HEK293 (cell line): ENCODE results near the gene TLK1.
A peak's percentile ranks its signal among the peaks of the same experiment; 100 is the strongest.

Experiments used
- CTCF ChIA-PET: fragments of 350-600 bp; formaldehyde crosslinking; extraction: SDS; loops from one replicate; lab custom pipeline; 2021; ENCODE audit warnings: antibody characterized with exemption; lab: Yijun Ruan, JAX
- POLR2A ChIA-PET: fragments of 300-600 bp; formaldehyde crosslinking; extraction: SDS; loops from one replicate; lab custom pipeline; 2020; ENCODE audit warnings: antibody characterized with exemption, inconsistent platforms; lab: Yijun Ruan, JAX
- H3K27ac ChIP-seq: fragments of 200-500 bp; sonication (Bioruptor generic); 2 replicates; pipeline ENCODE4 v1.5.1; 2014; ENCODE audit warnings: low read depth, low read length, control low read depth, inconsistent platforms; ENCODE audit errors: extremely low read depth
- H3K36me3 ChIP-seq, 2 experiments: fragments of 200-500 bp in 1 of 2; sonication (Bioruptor generic) in 1 of 2; 1 replicate in 1 of 2; 2 replicates in 1 of 2; pipeline ENCODE4 v1.5.1; 2014 to 2017; ENCODE audit warnings: inconsistent platforms in 2 of 2, low read length in 2 of 2; ENCODE audit not compliant: control insufficient read depth in 2 of 2, insufficient read depth in 1 of 2
- H3K4me1 ChIP-seq: fragments of 200-500 bp; sonication (Bioruptor generic); 2 replicates; pipeline ENCODE4 v1.5.1; 2014; ENCODE audit warnings: mild to moderate bottlenecking, low read length, inconsistent platforms; ENCODE audit not compliant: control insufficient read depth, insufficient read depth
- H3K4me3 ChIP-seq: 2 replicates; pipeline ENCODE4 v1.5.1; 2011; ENCODE audit warnings: low read depth, mild to moderate bottlenecking, control low read depth, low read length, moderate library complexity
- H3K9me3 ChIP-seq: fragments of 200-500 bp; sonication (Bioruptor generic); 2 replicates; pipeline ENCODE4 v1.5.1; 2014; ENCODE audit warnings: low read depth, low read length, inconsistent platforms; ENCODE audit not compliant: control insufficient read depth, insufficient read depth
- AEBP2 ChIP-seq: fragments of 450-650 bp; formaldehyde crosslinking; IDR thresholded peaks from 2 replicates; pipeline ENCODE4 v1.5.1; 2016; ENCODE audit warnings: missing biosample characterization, missing genetic modification characterization, borderline replicate concordance
- BCL11B ChIP-seq: fragments of 450-650 bp; formaldehyde crosslinking; IDR thresholded peaks from 2 replicates; pipeline ENCODE4 v1.5.1; 2016; ENCODE audit warnings: low read depth, missing biosample characterization, missing genetic modification characterization
- EGR2 ChIP-seq: fragments of 450-650 bp; formaldehyde crosslinking; IDR thresholded peaks from 2 replicates; pipeline ENCODE4 v1.5.1; 2016; ENCODE audit warnings: low read depth, missing biosample characterization, missing genetic modification characterization
- FEZF1 ChIP-seq: fragments of 450-650 bp; formaldehyde crosslinking; IDR thresholded peaks from 2 replicates; pipeline ENCODE4 v1.5.1; 2016; ENCODE audit warnings: missing biosample characterization, missing genetic modification characterization
- GLIS2 ChIP-seq: fragments of 450-650 bp; formaldehyde crosslinking; IDR thresholded peaks from 2 replicates; pipeline ENCODE4 v1.5.1; 2016; ENCODE audit warnings: missing biosample characterization, missing genetic modification characterization
- HOXC10 ChIP-seq: sonication (generic); formaldehyde crosslinking; IDR thresholded peaks from 2 replicates; pipeline ENCODE4 v1.8.1; 2023; ENCODE audit warnings: mild to moderate bottlenecking, missing genetic modification reagents
- HOXD13 ChIP-seq: sonication (generic); formaldehyde crosslinking; IDR thresholded peaks from 2 replicates; pipeline ENCODE4 v1.8.0; 2022; ENCODE audit warnings: missing genetic modification reagents, borderline replicate concordance
- KLF8 ChIP-seq: fragments of 450-650 bp; formaldehyde crosslinking; IDR thresholded peaks from 2 replicates; pipeline ENCODE4 v1.5.1; 2016; ENCODE audit warnings: missing biosample characterization, missing genetic modification characterization
- WT1 ChIP-seq: fragments of 450-650 bp; formaldehyde crosslinking; IDR thresholded peaks from 2 replicates; pipeline ENCODE4 v1.5.1; 2016; ENCODE audit warnings: missing biosample characterization, missing genetic modification characterization
- ZBTB10 ChIP-seq: fragments of 450-650 bp; formaldehyde crosslinking; IDR thresholded peaks from 2 replicates; pipeline ENCODE4 v1.5.1; 2016; ENCODE audit warnings: missing biosample characterization, missing genetic modification characterization
- ZBTB8A ChIP-seq: fragments of 450-650 bp; formaldehyde crosslinking; IDR thresholded peaks from 2 replicates; pipeline ENCODE4 v1.5.1; 2016; ENCODE audit warnings: missing biosample characterization, missing genetic modification characterization
- ZFHX2 ChIP-seq: fragments of 450-650 bp; formaldehyde crosslinking; conservative IDR thresholded peaks from 2 replicates; pipeline ENCODE4 v1.5.1; 2016; ENCODE audit warnings: missing biosample characterization, missing genetic modification characterization
- ZIC2 ChIP-seq: fragments of 450-650 bp; formaldehyde crosslinking; IDR thresholded peaks from 2 replicates; pipeline ENCODE4 v1.5.1; 2016; ENCODE audit warnings: missing biosample characterization, missing genetic modification characterization
- ZNF10 ChIP-seq: fragments of 450-650 bp; formaldehyde crosslinking; IDR thresholded peaks from 2 replicates; pipeline ENCODE4 v1.5.1; 2017; ENCODE audit warnings: missing biosample characterization, missing genetic modification characterization
- ZNF112 ChIP-seq: fragments of 450-650 bp; formaldehyde crosslinking; IDR thresholded peaks from 2 replicates; pipeline ENCODE4 v1.5.0; 2017; ENCODE audit warnings: missing biosample characterization, missing genetic modification characterization
- ZNF138 ChIP-seq: fragments of 450-650 bp; formaldehyde crosslinking; IDR thresholded peaks from 2 replicates; pipeline ENCODE4 v1.5.1; 2016; ENCODE audit warnings: missing biosample characterization, missing genetic modification characterization, borderline replicate concordance
- ZNF169 ChIP-seq: fragments of 450-650 bp; formaldehyde crosslinking; IDR thresholded peaks from 2 replicates; pipeline ENCODE4 v1.5.1; 2016; ENCODE audit warnings: missing biosample characterization, missing genetic modification characterization
- ZNF223 ChIP-seq: fragments of 450-650 bp; formaldehyde crosslinking; IDR thresholded peaks from 2 replicates; pipeline ENCODE4 v1.5.1; 2016; ENCODE audit warnings: missing biosample characterization, missing genetic modification characterization
- ZNF248 ChIP-seq: fragments of 450-650 bp; formaldehyde crosslinking; IDR thresholded peaks from 2 replicates; pipeline ENCODE4 v1.5.1; 2017; ENCODE audit warnings: missing biosample characterization, missing genetic modification characterization
- ZNF311 ChIP-seq: fragments of 450-650 bp; formaldehyde crosslinking; IDR thresholded peaks from 2 replicates; pipeline ENCODE4 v1.5.1; 2017; ENCODE audit warnings: missing biosample characterization, missing genetic modification characterization, borderline replicate concordance
- ZNF335 ChIP-seq: fragments of 450-650 bp; formaldehyde crosslinking; conservative IDR thresholded peaks from 2 replicates; pipeline ENCODE4 v1.5.1; 2016; ENCODE audit warnings: missing biosample characterization, missing genetic modification characterization
- ZNF362 ChIP-seq: fragments of 450-650 bp; formaldehyde crosslinking; IDR thresholded peaks from 2 replicates; pipeline ENCODE4 v1.5.1; 2016; ENCODE audit warnings: missing biosample characterization, missing genetic modification characterization
- ZNF423 ChIP-seq: fragments of 450-650 bp; formaldehyde crosslinking; IDR thresholded peaks from 2 replicates; pipeline ENCODE4 v1.5.1; 2016; ENCODE audit warnings: missing biosample characterization, missing genetic modification characterization
- ZNF48 ChIP-seq: fragments of 450-650 bp; formaldehyde crosslinking; IDR thresholded peaks from 2 replicates; pipeline ENCODE4 v1.5.1; 2016; ENCODE audit warnings: missing biosample characterization, missing genetic modification characterization
- ZNF513 ChIP-seq: fragments of 450-650 bp; IDR thresholded peaks from 2 replicates; pipeline ENCODE4 v1.5.1; 2018; ENCODE audit warnings: missing biosample characterization, missing genetic modification characterization
- ZNF548 ChIP-seq: fragments of 450-650 bp; formaldehyde crosslinking; IDR thresholded peaks from 2 replicates; pipeline ENCODE4 v1.5.1; 2016; ENCODE audit warnings: missing biosample characterization, missing genetic modification characterization
- ZNF792 ChIP-seq: fragments of 450-650 bp; formaldehyde crosslinking; IDR thresholded peaks from 2 replicates; pipeline ENCODE4 v1.5.1; 2016; ENCODE audit warnings: missing biosample characterization, missing genetic modification characterization
- ZNF830 ChIP-seq: fragments of 450-650 bp; IDR thresholded peaks from 2 replicates; pipeline ENCODE4 v1.5.0; 2018; ENCODE audit warnings: missing biosample characterization, missing genetic modification characterization, low read depth, mild to moderate bottlenecking, moderate library complexity
- ZSCAN4 ChIP-seq: fragments of 450-650 bp; formaldehyde crosslinking; IDR thresholded peaks from 2 replicates; pipeline ENCODE4 v1.5.1; 2017; ENCODE audit warnings: missing biosample characterization, missing genetic modification characterization

The TLK1 gene

GRCh38 chr2:171160119-171160955 lies at the start of gene TLK1:
Gene TLK1 (minus strand): TSS chr2:171160893. CDS start chr2:171160428, 465 bp downstream.
- Histone ChIP-seq H3K36me3 (no peaks in the 10 kb centered on the region), H3K27ac (peak within 1 kb of the TSS; percentile 95), H3K9me3 (no peaks in the 10 kb centered on the region), H3K4me1 (peaks cover 5% of the 10 kb centered on the region; the same call in 1 of the 2 replicates), H3K4me3 (peak within 1 kb of the TSS; percentile 96)
- CTCF ChIA-PET = interaction anchor here (0.6 kb wide), 1 partner anchor 9 kb away, joined by 6 read pairs; no protein-coding TSS in a partner anchor
- POLR2A ChIA-PET = interaction anchor here (0.7 to 1.0 kb wide), 2 partner anchors 256 to 1930 kb away, joined by 3 to 4 read pairs; no protein-coding TSS in a partner anchor
- TF ChIP-seq ZNF10 (tag by site-specific recombination) (peak; percentile 76), ZNF248 (tag by site-specific recombination) (no peak), ZNF169 (tag by site-specific recombination) (no peak), ZNF362 (no peak), ZNF792 (tag by site-specific recombination) (no peak), ZNF311 (tag by site-specific recombination) (no peak), ZNF513 (tag by site-specific recombination) (no peak), ZFHX2 (tag by site-specific recombination) (peak; percentile 94), GLIS2 (peak; percentile 36), EGR2 (tag by site-specific recombination) (peak; percentile 89), ZNF48 (no peak), ZSCAN4 (tag by site-specific recombination) (no peak), KLF8 (peak; percentile 82), FEZF1 (tag by site-specific recombination) (no peak), AEBP2 (tag by site-specific recombination) (no peak), ZNF830 (tag by site-specific recombination) (no peak), ZNF112 (no peak), HOXD13 (CRISPR knock-in tag) (no peak), ZIC2 (tag by site-specific recombination) (no peak), ZBTB8A (tag by site-specific recombination) (peak; percentile 36; the same call in 1 of the 2 replicates), HOXC10 (no peak), BCL11B (tag by site-specific recombination) (no peak), ZNF423 (tag by site-specific recombination) (no peak), ZBTB10 (tag by site-specific recombination) (peak; percentile 43; the same call in 1 of the 2 replicates), ZNF223 (no peak), ZNF548 (tag by site-specific recombination) (no peak), WT1 (tag by site-specific recombination) (0 out of 2 replicates have a peak, but pooled peaks have one; percentile 54), ZNF138 (no peak), ZNF335 (tag by site-specific recombination) (peak; percentile 58)
